Effector memory CD8-positive, alpha-beta T cell (primary cell): Measurements from ENCODE around the gene RHEB.

ENCODE experiments used
- ATAC-seq: fragments of 150-1000 bp; cut with Tn5 transposase; replicated peaks from 2 replicates; pipeline ENCODE4 v1.10.0; 2021; ENCODE audit warnings: mild to moderate bottlenecking, moderate library complexity
- DNase-seq, 3 experiments: peaks; one replicate each; pipeline ENCODE4 v3.0.0; 2021
- H3K27ac Mint-ChIP-seq, 2 donors: one replicate each; pipeline ENCODE4 v1.8.0; 2022; ENCODE audit warnings: mild to moderate bottlenecking in 2 of 2, mixed read lengths in 2 of 2, moderate library complexity in 2 of 2
- H3K27me3 Mint-ChIP-seq, 2 donors: one replicate each; pipeline ENCODE4 v1.8.0; 2022; ENCODE audit warnings: mixed read lengths in 2 of 2
- H3K36me3 Mint-ChIP-seq: one replicate; pipeline ENCODE4 v1.8.0; 2022; ENCODE audit warnings: mild to moderate bottlenecking, moderate library complexity, mixed read lengths; ENCODE audit not compliant: insufficient read depth
- H3K4me1 Mint-ChIP-seq, 2 donors: one replicate each; pipeline ENCODE4 v1.8.0; 2022; ENCODE audit warnings: low read depth in 2 of 2, mixed read lengths in 2 of 2
- H3K4me3 Mint-ChIP-seq, 2 donors: one replicate each; pipeline ENCODE4 v1.8.0; 2022; ENCODE audit warnings: mild to moderate bottlenecking in 2 of 2, mixed read lengths in 2 of 2, moderate library complexity in 2 of 2
- H3K9me3 Mint-ChIP-seq, 2 donors: one replicate each; pipeline ENCODE4 v1.8.0; 2022; ENCODE audit warnings: mixed read lengths in 2 of 2

The RHEB gene

GRCh38 chr7:151488096-151488495, 31.6 kb downstream of the RHEB start:
- no peaks in the 10 kb centered on the region for H3K27me3 Mint-ChIP-seq
- DNase-seq = no peak
- no peak overlapping the region for H3K4me3 Mint-ChIP-seq
- H3K27ac Mint-ChIP-seq = peak overlapping the region in 1 of 2 donors; percentile 76
- ATAC-seq = no peak
- H3K9me3 Mint-ChIP-seq = no peaks in the 10 kb centered on the region
- H3K4me1 Mint-ChIP-seq = peaks cover 10 to 28% of the 10 kb centered on the region in 2 donors
- peaks cover 52% of the 10 kb centered on the region for H3K36me3 Mint-ChIP-seq

GRCh38 chr7:151487228-151487627, 32.5 kb downstream of the RHEB start:
- Mint-ChIP-seq H3K27me3 (no peaks in the 10 kb centered on the region), H3K36me3 (peaks cover 47% of the 10 kb centered on the region), H3K27ac (no peak overlapping the region), H3K4me1 (peaks cover 13 to 35% of the 10 kb centered on the region in 2 donors), H3K9me3 (no peaks in the 10 kb centered on the region), H3K4me3 (no peak overlapping the region)
- DNase-seq (no peak), ATAC-seq (no peak)

- DNase-seq (no peak), ATAC-seq (no peak)
- Mint-ChIP-seq H3K4me1 (peaks cover 13 to 41% of the 10 kb centered on the region in 2 donors), H3K4me3 (no peak overlapping the region), H3K27ac (no peak overlapping the region), H3K27me3 (no peaks in the 10 kb centered on the region), H3K9me3 (no peaks in the 10 kb centered on the region), H3K36me3 (peaks cover 49% of the 10 kb centered on the region)
Observed at GRCh38 chr7:151486074-151486473, 33.6 kb downstream of the RHEB start.

- H3K27me3 Mint-ChIP-seq = no peaks in the 10 kb centered on the region
- ATAC-seq = no peak
- peaks cover 45% of the 10 kb centered on the region for H3K36me3 Mint-ChIP-seq
- no peak overlapping the region for H3K27ac Mint-ChIP-seq
- DNase-seq = no peak
- peaks cover 12 to 38% of the 10 kb centered on the region in 2 donors for H3K4me1 Mint-ChIP-seq
- no peaks in the 10 kb centered on the region for H3K9me3 Mint-ChIP-seq
- H3K4me3 Mint-ChIP-seq = no peak overlapping the region
Observed at GRCh38 chr7:151484971-151485707, 34.6 kb downstream of the RHEB start.

GRCh38 chr7:151483711-151483983, 36.0 kb downstream of the RHEB start:
- peaks cover 15 to 44% of the 10 kb centered on the region in 2 donors for H3K4me1 Mint-ChIP-seq
- ATAC-seq (no peak), DNase-seq (no peak)
- no peaks in the 10 kb centered on the region for H3K27me3 Mint-ChIP-seq
- peaks cover 40% of the 10 kb centered on the region for H3K36me3 Mint-ChIP-seq
- H3K27ac Mint-ChIP-seq = peak overlapping the region in 1 of 2 donors; percentile 9
- H3K4me3 Mint-ChIP-seq = no peak overlapping the region
- no peaks in the 10 kb centered on the region for H3K9me3 Mint-ChIP-seq

- no peaks in the 10 kb centered on the region for H3K27me3 Mint-ChIP-seq
- H3K4me1 Mint-ChIP-seq = peaks cover 15 to 44% of the 10 kb centered on the region in 2 donors
- ATAC-seq = no peak
- no peaks in the 10 kb centered on the region for H3K9me3 Mint-ChIP-seq
- peaks cover 37% of the 10 kb centered on the region for H3K36me3 Mint-ChIP-seq
- DNase-seq = no peak
- peak overlapping the region; percentile 46 to 67 for H3K27ac Mint-ChIP-seq
- no peak overlapping the region for H3K4me3 Mint-ChIP-seq
Observed at GRCh38 chr7:151482883-151483710, 36.6 kb downstream of the RHEB start.

GRCh38 chr7:151481650-151482505, 37.8 kb downstream of the RHEB start:
- Mint-ChIP-seq H3K27ac (peak overlapping the region; percentile 46 to 67), H3K4me1 (peaks cover 15 to 48% of the 10 kb centered on the region in 2 donors), H3K9me3 (no peaks in the 10 kb centered on the region), H3K27me3 (no peaks in the 10 kb centered on the region), H3K4me3 (no peak overlapping the region), H3K36me3 (peaks cover 29% of the 10 kb centered on the region)
- ATAC-seq = peak; percentile 10
- DNase-seq = no peak

GRCh38 chr7:151477867-151478266, 41.8 kb downstream of the RHEB start:
- peaks cover 13 to 46% of the 10 kb centered on the region in 2 donors for H3K4me1 Mint-ChIP-seq
- no peak for DNase-seq
- H3K36me3 Mint-ChIP-seq = peaks cover 26% of the 10 kb centered on the region
- H3K27me3 Mint-ChIP-seq = no peaks in the 10 kb centered on the region
- H3K27ac Mint-ChIP-seq = no peak overlapping the region
- H3K9me3 Mint-ChIP-seq = no peaks in the 10 kb centered on the region
- ATAC-seq = no peak
- no peak overlapping the region for H3K4me3 Mint-ChIP-seq

GRCh38 chr7:151472644-151473380, 46.9 kb downstream of the RHEB start:
- ATAC-seq (peak; percentile 21), DNase-seq (no peak)
- Mint-ChIP-seq H3K4me3 (peak overlapping the region; percentile 60 to 69), H3K4me1 (peaks cover 46 to 54% of the 10 kb centered on the region in 2 donors), H3K9me3 (no peaks in the 10 kb centered on the region), H3K36me3 (peaks cover 51% of the 10 kb centered on the region), H3K27ac (peak overlapping the region; percentile 87 to 89), H3K27me3 (no peaks in the 10 kb centered on the region)

- Mint-ChIP-seq H3K27ac (peak overlapping the region in 1 of 2 donors; percentile 17), H3K36me3 (peaks cover 66% of the 10 kb centered on the region), H3K4me1 (peaks cover 46 to 49% of the 10 kb centered on the region in 2 donors), H3K4me3 (no peak overlapping the region), H3K9me3 (no peaks in the 10 kb centered on the region), H3K27me3 (no peaks in the 10 kb centered on the region)
- DNase-seq (no peak), ATAC-seq (no peak)
Observed at GRCh38 chr7:151470711-151471110, 49.0 kb downstream of the RHEB start.

- Mint-ChIP-seq H3K4me3 (no peak overlapping the region), H3K27me3 (no peaks in the 10 kb centered on the region), H3K27ac (peak overlapping the region; percentile 83 to 84), H3K9me3 (peaks cover 0 to under 1% of the 10 kb centered on the region in 2 donors), H3K36me3 (peaks cover 65% of the 10 kb centered on the region), H3K4me1 (peaks cover 46 to 49% of the 10 kb centered on the region in 2 donors)
- DNase-seq (no peak), ATAC-seq (no peak)
Observed at GRCh38 chr7:151469281-151469680, 50.4 kb downstream of the RHEB start.

GRCh38 chr7:151468217-151469018, 51.3 kb downstream of the RHEB start:
- peaks cover 0 to 9% of the 10 kb centered on the region in 2 donors for H3K9me3 Mint-ChIP-seq
- H3K27ac Mint-ChIP-seq = peak overlapping the region; percentile 76 to 84
- H3K4me3 Mint-ChIP-seq = peak overlapping the region; percentile 26 to 30
- peaks cover 37 to 47% of the 10 kb centered on the region in 2 donors for H3K4me1 Mint-ChIP-seq
- DNase-seq = no peak
- H3K27me3 Mint-ChIP-seq = no peaks in the 10 kb centered on the region
- ATAC-seq = peak; percentile 60
- H3K36me3 Mint-ChIP-seq = peaks cover 60% of the 10 kb centered on the region
